HPDE6-E6E7 (cell line): ENCODE data around the gene DEPDC5.

Source experiments
- DNase-seq: peaks from one replicate; pipeline ENCODE4 v3.0.0; 2011; ENCODE audit warnings: missing footprints; ENCODE audit errors: extremely low spot score

The DEPDC5 gene

GRCh38 chr22:31950226-31950625 lies 196.4 kb downstream of the DEPDC5 start:
- DNase-seq = no peak

GRCh38 chr22:31951194-31952093 lies 197.6 kb downstream of the DEPDC5 start:
- no peak for DNase-seq

- no peak for DNase-seq
Observed at GRCh38 chr22:31952094-31952401, 198.2 kb downstream of the DEPDC5 start.

- peak; percentile 76 for DNase-seq
Observed at GRCh38 chr22:31952472-31952871, 198.7 kb downstream of the DEPDC5 start.

- DNase-seq = no peak
Observed at GRCh38 chr22:31953261-31953660, 199.4 kb downstream of the DEPDC5 start.

GRCh38 chr22:31954535-31955523 lies 201.0 kb downstream of the DEPDC5 start:
- no peak for DNase-seq

GRCh38 chr22:31956360-31956759 lies 202.5 kb downstream of the DEPDC5 start:
- DNase-seq = no peak
